A673 (cell line): ENCODE data around the gene PKIB. TPM values are rescaled to one million over a fixed set of nuclear protein-coding genes. Genes with fewer than 3 reads are reported as not detected.

Experiments used
- BruUV-seq: library from RNA; stranded (reverse); fragments of 400-500 nt; replicated peaks from 2 replicates; lab custom pipeline; 2021; lab: Mats Ljungman, UMichigan
- CTCF ChIA-PET: fragments of 300-600 bp; sonication (Branson Sonifier 250); formaldehyde crosslinking; loops from one replicate; lab custom pipeline; 2022; ENCODE audit warnings: antibody characterized with exemption; lab: Charles Lee
- POLR2A ChIA-PET: fragments of 300-600 bp; sonication (Branson Sonifier 250); formaldehyde crosslinking; loops from one replicate; lab custom pipeline; 2022; ENCODE audit warnings: antibody characterized with exemption; ENCODE audit not compliant: low non-redundant PET; lab: Charles Lee
- DNase-seq: peaks from one replicate; pipeline ENCODE4 v3.0.0-alpha.2; 2015; ENCODE audit warnings: low spot score
- H3K27ac ChIP-seq: fragments of 200-600 bp; sonication (generic); 2 replicates; pipeline ENCODE4 v1.5.1; 2016; ENCODE audit warnings: mixed run types, low read depth, mild to moderate bottlenecking, mixed read lengths, antibody characterized with exemption, low read length; ENCODE audit not compliant: poor library complexity, severe bottlenecking
- H3K27me3 ChIP-seq: fragments of 200-600 bp; sonication (generic); replicated peaks from 2 replicates; pipeline ENCODE4 v1.6.1; 2017; ENCODE audit warnings: mixed run types, low read depth, mild to moderate bottlenecking, mixed read lengths, antibody characterized with exemption, low read length; ENCODE audit not compliant: insufficient read depth, poor library complexity
- H3K36me3 ChIP-seq: fragments of 200-600 bp; sonication (generic); 2 replicates; pipeline ENCODE4 v1.6.1; 2016; ENCODE audit warnings: mixed run types, mild to moderate bottlenecking, mixed read lengths, antibody characterized with exemption, low read length; ENCODE audit not compliant: insufficient read depth, poor library complexity, severe bottlenecking
- H3K4me1 ChIP-seq: fragments of 200-600 bp; sonication (generic); 2 replicates; pipeline ENCODE4 v1.6.1; 2017; ENCODE audit warnings: mixed run types, mild to moderate bottlenecking, mixed read lengths, antibody characterized with exemption, low read length; ENCODE audit not compliant: insufficient read depth, poor library complexity, severe bottlenecking
- H3K4me3 ChIP-seq: fragments of 200-600 bp; sonication (generic); 2 replicates; pipeline ENCODE4 v1.5.1; 2016; ENCODE audit warnings: low read depth, mixed run types, mild to moderate bottlenecking, mixed read lengths, low read length; ENCODE audit not compliant: poor library complexity, severe bottlenecking
- H3K9me3 ChIP-seq: fragments of 200-600 bp; sonication (generic); 2 replicates; pipeline ENCODE4 v1.6.1; 2016; ENCODE audit warnings: mixed run types, low read depth, mild to moderate bottlenecking, mixed read lengths, antibody characterized with exemption, low read length; ENCODE audit not compliant: poor library complexity, severe bottlenecking
- EZH2 ChIP-seq: fragments of 200-600 bp; sonication (generic); IDR thresholded peaks from 2 replicates; pipeline ENCODE4 v1.6.1; 2017; ENCODE audit warnings: borderline replicate concordance, low read depth, mild to moderate bottlenecking, mixed read lengths, antibody characterized with exemption, low read length; ENCODE audit not compliant: poor library complexity, severe bottlenecking
- intact Hi-C: fragments of 100-400 bp; cut with micrococcal nuclease; formaldehyde crosslinking; loops from one replicate; pipeline ENCODE4 v1.10.0; 2022; ENCODE audit not compliant: unreplicated experiment
- total RNA-seq: library from RNA; stranded (reverse); gene quantifications from 2 replicates; pipeline ENCODE4 v1.2.3, GENCODE V29; 2021
- TF ChIP-seq, protein P1 (sequence below): fragments of 300-800, 200-600 bp; sonication (generic); conservative IDR thresholded peaks from 2 replicates; pipeline ENCODE4 v1.5.1; 2017; ENCODE audit warnings: low read depth, mild to moderate bottlenecking, antibody characterized with exemption, low read length, moderate library complexity, mixed read lengths

PKIB gene
- total RNA-seq, 1 experiment from 2014 or later: 11.5 TPM

DNA sequence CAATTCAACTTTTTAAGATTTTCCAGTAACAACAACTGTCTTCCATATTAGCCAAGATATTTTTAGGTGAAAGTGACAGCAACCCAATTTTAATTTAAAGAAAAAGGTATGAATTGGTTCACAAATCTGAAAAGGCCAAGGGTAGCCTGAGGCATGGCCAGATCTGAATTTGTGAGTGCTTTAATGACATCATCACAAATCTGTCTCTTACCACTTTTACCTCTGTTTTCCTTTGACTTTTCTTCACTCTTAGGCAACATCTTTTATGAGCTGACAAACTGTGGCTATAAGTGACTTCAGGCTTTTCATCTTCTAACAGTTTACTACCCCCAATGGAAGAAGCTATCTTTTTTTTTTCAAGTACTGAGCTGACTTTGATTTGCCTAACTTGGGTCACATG is 44.5 kb upstream of the PKIB start:
- intact Hi-C loops: no loop called here
- Histone ChIP-seq H3K4me1 (peaks cover 5% of the 10 kb centered on the region), H3K9me3 (no peaks in the 10 kb centered on the region), H3K4me3 (no peak overlapping the region), H3K27me3 (no peaks in the 10 kb centered on the region), H3K36me3 (no peaks in the 10 kb centered on the region), H3K27ac (no peak overlapping the region)
- ChIA-PET POLR2A (interaction anchor here (0.7 kb wide), 1 partner anchor 7 kb away, joined by 3 read pairs; no protein-coding TSS in a partner anchor), CTCF (no interaction called here)
- BruUV-seq: no TSS peak
- TF ChIP-seq EZH2: no peak
- TF ChIP-seq, protein P1, sequence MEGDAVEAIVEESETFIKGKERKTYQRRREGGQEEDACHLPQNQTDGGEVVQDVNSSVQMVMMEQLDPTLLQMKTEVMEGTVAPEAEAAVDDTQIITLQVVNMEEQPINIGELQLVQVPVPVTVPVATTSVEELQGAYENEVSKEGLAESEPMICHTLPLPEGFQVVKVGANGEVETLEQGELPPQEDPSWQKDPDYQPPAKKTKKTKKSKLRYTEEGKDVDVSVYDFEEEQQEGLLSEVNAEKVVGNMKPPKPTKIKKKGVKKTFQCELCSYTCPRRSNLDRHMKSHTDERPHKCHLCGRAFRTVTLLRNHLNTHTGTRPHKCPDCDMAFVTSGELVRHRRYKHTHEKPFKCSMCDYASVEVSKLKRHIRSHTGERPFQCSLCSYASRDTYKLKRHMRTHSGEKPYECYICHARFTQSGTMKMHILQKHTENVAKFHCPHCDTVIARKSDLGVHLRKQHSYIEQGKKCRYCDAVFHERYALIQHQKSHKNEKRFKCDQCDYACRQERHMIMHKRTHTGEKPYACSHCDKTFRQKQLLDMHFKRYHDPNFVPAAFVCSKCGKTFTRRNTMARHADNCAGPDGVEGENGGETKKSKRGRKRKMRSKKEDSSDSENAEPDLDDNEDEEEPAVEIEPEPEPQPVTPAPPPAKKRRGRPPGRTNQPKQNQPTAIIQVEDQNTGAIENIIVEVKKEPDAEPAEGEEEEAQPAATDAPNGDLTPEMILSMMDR: no peak
- DNase-seq: no peak

DNA sequence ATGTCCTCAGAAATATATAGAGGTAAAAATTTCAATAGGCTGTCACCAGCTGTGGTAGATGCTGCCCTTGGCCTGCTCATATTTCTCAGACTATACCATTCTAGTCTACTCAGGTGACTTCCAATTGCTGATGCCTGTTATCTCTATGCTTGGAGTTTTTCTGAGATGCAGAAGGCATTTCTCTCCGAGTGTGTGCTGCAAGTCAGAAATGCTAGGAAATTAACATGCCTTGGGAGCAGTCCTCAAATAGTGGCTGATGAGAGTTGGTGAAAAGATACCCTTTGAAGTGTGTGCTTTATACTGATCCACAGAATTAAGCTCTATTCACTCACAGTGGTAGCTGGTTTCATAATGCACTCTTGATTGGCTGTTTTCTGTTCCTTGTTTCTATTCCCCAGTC is 43.2 kb upstream of the PKIB start:
- POLR2A ChIA-PET: no interaction called here
- H3K9me3 ChIP-seq: no peaks in the 10 kb centered on the region
- H3K27me3 ChIP-seq: no peaks in the 10 kb centered on the region
- TF ChIP-seq EZH2: no peak
- TF ChIP-seq, protein P1: no peak
- BruUV-seq: no TSS peak
- H3K4me1 ChIP-seq: peaks cover 5% of the 10 kb centered on the region
- H3K27ac ChIP-seq: no peak overlapping the region
- no peak overlapping the region for H3K4me3 ChIP-seq
- H3K36me3 ChIP-seq: no peaks in the 10 kb centered on the region
- DNase-seq: no peak
- CTCF ChIA-PET: no interaction called here
- intact Hi-C loops: no loop called here

DNA sequence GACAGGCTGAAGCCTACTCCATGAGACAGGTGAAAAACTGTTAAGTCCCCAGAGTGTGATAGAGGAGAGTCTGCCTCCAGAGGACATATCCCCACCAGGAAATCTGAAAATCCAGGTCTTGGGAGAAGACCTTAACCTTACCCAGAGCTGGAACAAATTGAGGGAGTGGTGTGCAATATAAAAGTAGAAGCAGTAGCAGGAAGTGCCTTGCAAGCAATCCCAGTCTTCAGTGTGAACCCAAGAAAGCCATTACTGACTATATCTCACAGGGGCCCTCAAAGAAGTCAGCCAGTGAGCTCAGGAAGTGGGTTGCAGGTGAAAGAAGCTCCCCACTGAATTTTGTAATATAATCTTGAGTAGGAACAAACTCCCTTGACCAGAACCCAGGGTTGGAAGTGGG is 41.9 kb upstream of the PKIB start:
- TF ChIP-seq EZH2: no peak
- TF ChIP-seq, protein P1: no peak
- no TSS peak for BruUV-seq
- no peaks in the 10 kb centered on the region for H3K36me3 ChIP-seq
- H3K9me3 ChIP-seq: no peaks in the 10 kb centered on the region
- ChIA-PET POLR2A (no interaction called here), CTCF (no interaction called here)
- no peaks in the 10 kb centered on the region for H3K27me3 ChIP-seq
- H3K27ac ChIP-seq: no peak overlapping the region
- peaks cover 5% of the 10 kb centered on the region for H3K4me1 ChIP-seq
- intact Hi-C loops: no loop called here
- DNase-seq: no peak
- H3K4me3 ChIP-seq: no peak overlapping the region
